GM21529 (cell line): ENCODE data around the gene PBRM1.

Experiments
- ATAC-seq: cut with Tn5 transposase; IDR thresholded peaks from one replicate; pipeline ENCODE4 v1.9.1; 2021; ENCODE audit not compliant: unreplicated experiment

PBRM1 gene

GRCh38 chr3:52512727-52513126 lies 173.0 kb downstream of the PBRM1 start:
- no peak for ATAC-seq

GRCh38 chr3:52512105-52512504 lies 173.6 kb downstream of the PBRM1 start:
- no peak for ATAC-seq

GRCh38 chr3:52511509-52511908 lies 174.2 kb downstream of the PBRM1 start:
- no peak for ATAC-seq

DNA sequence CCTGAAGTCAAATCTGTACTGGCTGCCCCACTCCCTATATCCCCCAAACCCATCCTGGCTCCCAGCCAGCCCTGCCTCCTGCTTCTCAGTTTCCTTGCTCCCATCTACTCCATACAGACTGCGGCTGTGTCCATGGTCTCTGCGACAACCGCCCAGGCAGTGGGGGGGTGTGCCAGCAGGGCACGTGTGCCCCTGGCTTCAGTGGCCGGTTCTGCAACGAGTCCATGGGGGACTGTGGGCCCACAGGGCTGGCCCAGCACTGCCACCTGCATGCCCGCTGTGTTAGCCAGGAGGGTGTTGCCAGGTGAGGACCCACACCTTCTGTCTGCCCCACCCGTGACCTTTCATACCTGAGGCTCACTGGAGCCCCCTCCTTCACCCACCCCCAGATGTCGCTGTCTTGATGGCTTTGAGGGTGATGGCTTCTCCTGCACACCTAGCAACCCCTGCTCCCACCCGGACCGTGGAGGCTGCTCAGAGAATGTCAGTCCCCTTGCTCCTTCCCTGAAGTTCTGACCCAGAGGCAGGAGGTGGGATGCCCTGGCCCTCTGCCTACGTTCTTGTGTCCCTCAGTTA lies 175.9 kb downstream of the PBRM1 start:
- ATAC-seq, result no peak

DNA sequence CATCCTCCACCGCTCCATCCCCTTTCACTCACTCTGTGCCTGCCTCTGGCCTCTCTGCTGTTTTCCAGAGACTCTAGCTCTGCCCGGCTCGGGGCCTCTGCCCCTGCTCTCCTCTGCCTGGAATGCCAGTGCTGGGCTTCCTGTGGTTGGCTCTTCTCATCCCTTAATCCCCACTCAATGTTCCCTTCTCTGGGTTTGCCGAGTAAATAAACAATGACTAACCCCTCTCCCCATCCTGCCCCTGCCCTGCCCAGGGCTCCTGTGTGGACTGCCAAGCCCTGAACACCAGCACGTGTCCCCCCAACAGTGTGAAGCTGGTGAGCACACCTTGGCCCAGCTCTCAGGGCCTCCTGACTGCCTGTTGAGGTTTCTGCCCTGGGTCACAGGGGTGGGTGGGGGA lies 178.4 kb downstream of the PBRM1 start:
- ATAC-seq, result no peak

- ATAC-seq, result no peak
Observed at GRCh38 chr3:52506266-52506966, 179.3 kb downstream of the PBRM1 start.

DNA sequence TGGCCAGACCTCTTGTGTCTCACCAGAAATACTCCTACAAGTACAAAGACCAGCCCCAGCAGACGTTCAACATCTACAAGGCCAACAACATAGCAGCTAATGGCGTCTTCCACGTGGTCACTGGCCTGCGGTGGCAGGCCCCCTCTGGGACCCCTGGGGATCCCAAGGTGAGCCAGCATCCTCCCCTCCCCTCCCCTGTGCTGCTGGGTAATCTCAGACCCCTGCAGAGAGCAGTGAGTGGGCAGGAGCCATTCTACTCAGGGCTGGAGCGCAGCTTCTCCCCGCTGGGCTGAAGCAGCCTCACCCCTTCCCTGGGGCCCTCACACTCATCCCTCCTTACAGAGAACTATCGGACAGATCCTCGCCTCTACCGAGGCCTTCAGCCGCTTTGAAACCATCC lies 180.7 kb downstream of the PBRM1 start:
- no peak for ATAC-seq

DNA sequence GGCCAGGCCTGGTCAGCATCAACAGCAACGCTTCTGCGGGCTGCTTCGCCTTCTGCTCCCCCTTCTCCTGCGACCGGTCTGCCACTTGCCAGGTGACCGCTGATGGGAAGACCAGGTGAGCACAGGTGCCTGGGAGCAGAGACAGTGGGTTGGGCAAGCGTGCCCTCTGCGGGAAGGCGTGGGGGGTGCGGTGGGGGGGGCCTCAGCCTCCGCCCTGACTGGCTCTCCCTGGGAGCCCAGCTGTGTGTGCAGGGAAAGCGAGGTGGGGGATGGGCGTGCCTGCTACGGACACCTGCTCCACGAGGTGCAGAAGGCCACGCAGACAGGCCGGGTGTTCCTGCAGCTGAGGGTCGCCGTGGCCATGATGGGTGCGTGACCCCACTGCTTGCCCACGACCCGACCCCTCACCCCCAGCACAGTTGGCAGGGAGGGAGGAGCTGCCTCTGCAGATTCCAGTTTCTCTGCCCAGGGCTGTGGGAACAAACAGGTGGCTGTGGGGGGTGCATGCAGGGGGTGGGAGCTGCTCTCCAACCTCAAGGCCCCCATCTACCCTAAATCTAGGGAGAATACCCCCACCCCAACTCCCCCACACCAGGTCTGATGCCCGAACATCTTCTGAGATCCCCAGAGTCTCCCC lies 181.8 kb downstream of the PBRM1 start:
- no peak for ATAC-seq

- ATAC-seq, result no peak
Observed at GRCh38 chr3:52502808-52503350, 182.8 kb downstream of the PBRM1 start.

- no peak for ATAC-seq
Observed at GRCh38 chr3:52502001-52502400, 183.7 kb downstream of the PBRM1 start.

GRCh38 chr3:52501046-52501445 lies 184.7 kb downstream of the PBRM1 start:
- no peak for ATAC-seq

DNA sequence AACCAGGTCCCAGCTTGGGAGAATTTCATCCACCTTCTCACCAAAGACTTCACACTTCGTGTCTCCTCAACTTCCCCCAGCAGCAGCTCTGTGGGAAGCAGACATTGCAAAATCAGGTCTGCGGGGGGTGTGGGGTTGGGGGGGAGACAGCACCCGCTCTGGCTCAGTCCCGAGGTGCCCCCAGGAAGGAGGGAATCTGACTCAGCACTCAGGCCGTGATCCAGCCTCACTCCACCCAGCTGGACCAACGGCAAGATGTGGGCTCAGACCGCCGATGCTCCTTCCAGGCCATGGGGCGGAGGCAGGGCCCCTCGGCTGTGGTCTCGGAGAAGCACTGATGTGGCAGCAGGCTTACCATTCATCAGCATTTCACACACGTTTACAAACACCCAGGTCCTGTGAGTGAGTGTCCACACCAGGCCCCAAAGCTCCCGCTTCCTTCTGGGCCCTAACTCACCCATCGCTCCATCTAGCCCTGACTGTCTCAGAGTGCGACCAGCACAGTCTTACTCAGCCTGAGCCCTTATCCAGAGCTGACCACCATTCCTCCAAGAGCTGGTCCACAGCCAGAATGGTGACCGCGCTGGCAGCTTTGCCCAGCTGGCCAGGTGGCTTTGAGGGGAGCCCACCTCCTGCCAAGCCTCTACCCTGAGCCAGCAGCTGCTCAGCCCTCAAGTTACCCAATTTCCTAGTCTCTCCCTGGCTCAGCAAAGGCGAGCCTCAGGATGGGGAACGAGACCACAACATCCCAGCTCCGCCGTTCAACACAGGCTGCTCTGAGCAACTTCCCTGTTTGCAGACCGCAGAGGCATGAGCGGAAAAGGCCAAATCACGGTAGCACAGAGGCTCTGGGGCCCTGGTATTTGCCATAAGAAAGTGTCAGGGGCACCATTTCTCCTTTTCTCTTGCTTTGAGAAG lies 187.3 kb downstream of the PBRM1 start:
- no peak for ATAC-seq

DNA sequence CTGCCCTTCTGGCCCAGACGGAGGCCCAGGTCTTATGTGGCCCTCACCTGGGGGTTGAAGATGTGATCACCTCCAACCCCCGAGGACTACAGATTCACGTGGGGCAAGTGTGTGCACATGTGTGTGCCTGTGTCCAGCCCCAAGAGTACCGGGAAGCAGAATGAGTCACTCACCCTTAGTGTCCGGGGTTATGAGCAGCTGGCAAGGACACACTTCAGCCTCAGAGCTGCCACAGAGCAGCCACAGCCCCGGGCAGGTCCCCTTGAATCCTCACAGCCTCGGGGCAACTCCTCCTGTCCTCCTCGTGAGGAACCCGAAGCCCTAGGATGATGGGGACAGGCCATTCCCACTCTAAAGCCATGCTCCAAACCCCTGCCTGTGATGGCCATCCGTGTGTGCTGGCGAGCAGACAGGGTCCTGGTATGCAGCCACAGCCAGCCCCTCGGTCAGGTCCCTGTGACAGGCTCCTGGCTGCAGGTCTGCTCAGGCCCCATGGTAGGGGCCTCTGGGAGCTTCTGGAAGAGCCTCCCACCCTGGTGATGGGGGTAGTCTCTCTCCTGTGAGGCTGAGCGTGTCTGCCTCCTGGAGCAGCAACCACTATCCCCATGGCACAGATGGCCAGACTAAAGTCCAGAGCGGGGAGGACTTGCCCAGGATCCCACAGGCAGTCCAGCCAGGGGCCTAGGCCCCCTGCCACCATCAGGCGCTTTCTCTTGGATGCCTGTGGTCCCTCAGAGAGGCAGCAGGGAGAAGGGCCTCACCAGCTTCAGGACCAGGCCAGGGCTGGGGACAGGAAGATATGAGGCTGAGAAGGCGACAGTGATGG lies 189.7 kb downstream of the PBRM1 start:
- no peak for ATAC-seq
